Stomach (tissue), 9 donors: ENCODE data around the gene RAE1. TPM values are rescaled to one million over a fixed set of nuclear protein-coding genes. Genes with fewer than 3 reads are reported as not detected.

ENCODE experiments used
- DNase-seq, 2 donors: peaks; one replicate each; pipeline versions ENCODE4 v3.0.0 to v3.0.0-alpha.2; 2013 to 2019
- H3K27ac ChIP-seq, 5 donors: fragments of 200-600 bp in 4 of 5; sonication (generic) in 4 of 5; one replicate each; pipeline ENCODE4 v1.5.1; 2013 to 2019; ENCODE audit warnings: mild to moderate bottlenecking in 1 of 5, moderate library complexity in 1 of 5
- H3K27me3 ChIP-seq, 3 donors: fragments of 200-600 bp; sonication (generic); one replicate each; pipeline ENCODE4 v1.5.1; 2017 to 2019; ENCODE audit warnings: mixed run types in 1 of 3
- H3K36me3 ChIP-seq, 4 donors: fragments of 200-600 bp; sonication (generic); 1 replicate in 3 of 4; 2 replicates in 1 of 4; pipeline ENCODE4 v1.5.1; 2016 to 2019
- H3K4me1 ChIP-seq, 4 donors: fragments of 200-600 bp; sonication (generic); one replicate each; pipeline ENCODE4 v1.5.1; 2016 to 2019
- H3K4me3 ChIP-seq, 4 donors: fragments of 200-600 bp; sonication (generic) in 3 of 4; one replicate each; pipeline ENCODE4 v1.5.1; 2016 to 2019; ENCODE audit warnings: mild to moderate bottlenecking in 1 of 4
- H3K9me3 ChIP-seq, 4 donors: fragments of 200-600 bp; sonication (generic); one replicate each; pipeline ENCODE4 v1.5.1; 2016 to 2019
- EP300 ChIP-seq: sonication (generic); formaldehyde crosslinking; IDR thresholded peaks from one replicate; pipeline ENCODE4 v1.6.1; 2017; ENCODE audit warnings: antibody characterized with exemption
- POLR2A ChIP-seq, 4 donors: fragments of 450-650 bp; IDR thresholded peaks; one replicate each; pipeline ENCODE4 v1.6.1; 2016; ENCODE audit warnings: antibody characterized with exemption in 4 of 4, control low read depth in 2 of 4, mild to moderate bottlenecking in 1 of 4, moderate library complexity in 1 of 4
- POLR2AphosphoS5 ChIP-seq, 3 donors: sonication (generic); formaldehyde crosslinking; IDR thresholded peaks; one replicate each; pipeline ENCODE4 v1.6.1; 2016; ENCODE audit warnings: antibody characterized with exemption in 3 of 3
- WGBS, 5 donors: extraction: QIAGEN DNeasy Blood & Tissue Kit in 3 of 5; methylation state at CpG; one replicate each; pipeline versions ENCODE4 v1.1.5 to v1.1.7; 2013 to 2018; 5-methylcytosine and 5-hydroxymethylcytosine counted together
- intact Hi-C: fragments of 100-400 bp; cut with DNase I; formaldehyde crosslinking; loops from one replicate; pipeline ENCODE4 v1.15.1; 2023; ENCODE audit warnings: low total_unique reads
- polyA plus RNA-seq, 3 donors: library from polyadenylated mRNA; stranded (reverse); fragments of 200-250 nt; gene quantifications; one replicate each; pipeline ENCODE4 v1.2.3, GENCODE V29; 2013
- total RNA-seq, 5 donors: library from RNA; depleted of rRNA; stranded (reverse); fragments of >200 nt; gene quantifications; one replicate each; pipeline versions ENCODE4 v1.1.0 to v1.2.3, GENCODE V29; 2014 to 2016
- TF ChIP-seq, protein P1 (sequence below), 7 experiments: fragments of 450-650 bp in 4 of 7; fragments of 200-600 bp in 3 of 7; sonication (generic) in 3 of 7; IDR thresholded peaks; one replicate each; pipeline ENCODE4 v1.5.1; 2016 to 2019; ENCODE audit warnings: antibody characterized with exemption in 7 of 7, control low read depth in 2 of 7, mild to moderate bottlenecking in 1 of 7
- donor health status: healthy with polysubstance abuse.
- donor health status: Bipolar disorder and iron deficiency.
- donor health status: healthy.

Gene RAE1
- total and polyA plus RNA-seq, 8 donors: 6.4 to 65.6 (median 15.2) TPM

DNA sequence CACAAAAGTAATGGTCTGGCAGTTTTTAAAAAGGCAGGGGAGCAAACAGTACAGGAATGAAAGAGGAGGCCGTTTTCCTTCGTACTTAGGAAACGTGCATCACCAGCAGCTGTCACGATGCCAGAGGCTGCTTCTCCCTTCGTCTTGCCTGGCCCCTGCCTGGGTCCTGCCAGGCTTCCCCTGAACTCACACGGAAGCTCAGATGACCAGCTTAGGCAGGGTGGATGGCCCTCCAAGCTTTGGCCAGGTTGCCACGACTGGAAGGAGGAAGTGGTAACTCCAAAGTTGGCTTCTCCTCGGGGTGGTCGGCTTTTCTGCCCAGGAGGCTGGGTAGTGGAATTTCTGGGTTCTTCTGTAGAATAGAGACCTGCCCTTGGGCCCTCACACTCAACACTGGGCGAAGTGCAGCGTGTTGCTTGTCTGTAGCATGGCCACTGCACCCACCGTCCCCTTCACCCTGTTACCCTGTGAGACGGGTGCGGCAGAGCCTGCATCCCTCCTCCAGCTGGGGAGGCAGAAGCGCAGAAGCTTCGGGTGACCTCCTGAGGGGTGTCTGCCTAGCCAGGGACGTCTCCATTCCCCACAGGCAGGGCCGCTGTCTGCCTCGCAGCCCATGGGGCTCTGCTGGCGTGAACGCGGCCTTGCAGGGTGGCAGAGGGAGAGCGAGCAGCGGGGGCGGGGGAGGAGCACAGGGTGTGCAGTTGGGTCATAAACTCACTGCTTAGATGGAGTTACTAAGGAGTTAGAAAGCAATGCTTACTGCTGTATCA is 21.7 kb downstream of the RAE1 start:
- TF ChIP-seq, protein P1, sequence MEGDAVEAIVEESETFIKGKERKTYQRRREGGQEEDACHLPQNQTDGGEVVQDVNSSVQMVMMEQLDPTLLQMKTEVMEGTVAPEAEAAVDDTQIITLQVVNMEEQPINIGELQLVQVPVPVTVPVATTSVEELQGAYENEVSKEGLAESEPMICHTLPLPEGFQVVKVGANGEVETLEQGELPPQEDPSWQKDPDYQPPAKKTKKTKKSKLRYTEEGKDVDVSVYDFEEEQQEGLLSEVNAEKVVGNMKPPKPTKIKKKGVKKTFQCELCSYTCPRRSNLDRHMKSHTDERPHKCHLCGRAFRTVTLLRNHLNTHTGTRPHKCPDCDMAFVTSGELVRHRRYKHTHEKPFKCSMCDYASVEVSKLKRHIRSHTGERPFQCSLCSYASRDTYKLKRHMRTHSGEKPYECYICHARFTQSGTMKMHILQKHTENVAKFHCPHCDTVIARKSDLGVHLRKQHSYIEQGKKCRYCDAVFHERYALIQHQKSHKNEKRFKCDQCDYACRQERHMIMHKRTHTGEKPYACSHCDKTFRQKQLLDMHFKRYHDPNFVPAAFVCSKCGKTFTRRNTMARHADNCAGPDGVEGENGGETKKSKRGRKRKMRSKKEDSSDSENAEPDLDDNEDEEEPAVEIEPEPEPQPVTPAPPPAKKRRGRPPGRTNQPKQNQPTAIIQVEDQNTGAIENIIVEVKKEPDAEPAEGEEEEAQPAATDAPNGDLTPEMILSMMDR (IDR thresholded peaks at IDR 0.05): no peak
- no peak for TF ChIP-seq EP300
- TF ChIP-seq POLR2A (IDR thresholded peaks at IDR 0.05): no peak
- TF ChIP-seq POLR2AphosphoS5 (IDR thresholded peaks at IDR 0.05): no peak
- H3K4me1 ChIP-seq: peaks cover 0 to 7% (median 0%) of the 10 kb centered on the region in 4 donors
- H3K27me3 ChIP-seq: no peaks in the 10 kb centered on the region
- WGBS, 5 donors: 83 to 92% (median 90%) methylated on average over 17 to 25 of the region's 25 CpGs
- no peaks in the 10 kb centered on the region for H3K9me3 ChIP-seq
- no peak overlapping the region for H3K27ac ChIP-seq
- H3K4me3 ChIP-seq: no peak overlapping the region
- DNase-seq: no peak
- H3K36me3 ChIP-seq: peaks cover 87 to 100% (median 100%) of the 10 kb centered on the region in 4 donors
- intact Hi-C loops: no loop called here

DNA sequence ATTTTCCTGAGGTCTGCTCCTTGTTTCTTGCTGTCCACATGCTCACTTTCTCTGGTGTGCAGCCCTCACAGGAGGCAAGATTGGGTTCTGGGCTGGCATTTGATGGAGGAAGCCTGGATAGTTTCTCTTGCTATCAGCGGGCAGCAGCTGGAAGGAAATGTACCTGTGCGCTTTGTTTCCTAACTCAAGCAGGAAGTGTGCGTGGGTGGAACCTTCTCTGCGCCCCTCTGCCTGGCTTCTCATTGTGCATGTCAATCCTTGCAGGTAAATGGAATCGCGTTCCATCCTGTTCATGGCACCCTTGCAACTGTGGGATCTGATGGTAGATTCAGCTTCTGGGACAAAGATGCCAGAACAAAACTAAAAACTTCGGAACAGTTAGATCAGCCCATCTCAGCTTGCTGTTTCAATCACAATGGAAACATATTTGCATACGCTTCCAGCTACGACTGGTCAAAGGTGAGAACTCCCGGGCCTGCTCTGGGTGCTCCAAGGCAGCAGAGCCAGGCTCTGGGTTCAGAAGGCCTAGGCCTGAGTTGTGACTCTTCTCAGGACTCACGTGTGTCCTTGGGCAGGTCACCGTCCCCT is 23.4 kb downstream of the RAE1 start:
- peaks cover 79 to 100% (median 100%) of the 10 kb centered on the region in 4 donors for H3K36me3 ChIP-seq
- intact Hi-C loops: no loop called here
- no peaks in the 10 kb centered on the region for H3K9me3 ChIP-seq
- H3K27me3 ChIP-seq: no peaks in the 10 kb centered on the region
- WGBS, 5 donors: 79 to 88% (median 81%) methylated on average over 11 to 12 of the region's 12 CpGs
- no peak for DNase-seq
- peak overlapping the region in 3 of 5 donors; percentile 20 to 70 (median 62) for H3K27ac ChIP-seq
- peaks cover 0 to 7% (median 0%) of the 10 kb centered on the region in 4 donors for H3K4me1 ChIP-seq
- TF ChIP-seq EP300 (no peak), POLR2A (IDR thresholded peaks at IDR 0.05) (no peak), POLR2AphosphoS5 (IDR thresholded peaks at IDR 0.05) (no peak)
- TF ChIP-seq, protein P1 (IDR thresholded peaks at IDR 0.05): no peak
- H3K4me3 ChIP-seq: peak overlapping the region in 1 of 4 donors; percentile 26

DNA sequence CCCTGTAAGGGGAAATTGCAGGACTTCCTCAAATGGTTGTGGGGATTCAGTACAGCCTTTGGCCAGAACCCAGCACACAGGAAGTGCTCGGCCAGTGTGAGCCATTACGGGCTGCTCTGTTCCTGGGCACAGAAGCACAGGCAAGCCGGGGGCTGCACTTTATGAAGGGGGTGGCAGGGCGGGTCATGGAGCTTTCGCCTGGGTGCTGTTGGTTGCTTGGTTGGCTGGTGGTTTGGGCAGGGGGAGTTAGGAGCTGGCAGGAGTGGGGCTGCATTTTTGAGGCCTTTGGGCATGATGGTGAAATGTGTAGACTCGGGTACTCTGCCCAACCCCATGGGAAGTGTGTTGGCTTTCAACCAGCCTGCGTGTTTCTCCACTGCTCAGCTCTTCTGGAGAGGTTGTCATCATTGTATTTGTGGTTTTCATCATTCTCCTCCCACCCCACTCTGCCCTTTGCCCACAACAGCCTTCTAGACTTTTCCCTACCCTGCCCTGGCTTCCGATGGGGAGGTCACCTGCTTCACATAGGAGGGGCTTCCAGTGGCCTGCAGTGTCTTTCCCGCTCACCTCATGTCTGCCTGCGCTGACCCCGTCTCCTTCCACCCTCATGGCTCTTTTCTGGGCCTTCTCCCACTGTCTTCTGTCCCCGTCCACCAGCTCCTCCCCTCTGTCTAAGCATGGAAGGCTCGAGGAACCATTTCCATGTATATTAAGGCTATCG is 24.0 kb downstream of the RAE1 start:
- peaks cover 73 to 100% (median 100%) of the 10 kb centered on the region in 4 donors for H3K36me3 ChIP-seq
- H3K4me3 ChIP-seq: peak overlapping the region in 1 of 4 donors; percentile 26
- 77 to 87% (median 81%) methylated on average over 14 of the region's 14 CpGs for WGBS, 5 donors
- peaks cover 0 to 7% (median 0%) of the 10 kb centered on the region in 4 donors for H3K4me1 ChIP-seq
- no peaks in the 10 kb centered on the region for H3K27me3 ChIP-seq
- H3K27ac ChIP-seq: peak overlapping the region in 4 of 5 donors; percentile 26 to 70 (median 50)
- intact Hi-C loops: no loop called here
- DNase-seq: no peak
- TF ChIP-seq POLR2AphosphoS5 (IDR thresholded peaks at IDR 0.05) (peak in 2 of 3 donors; percentile 7 to 16), EP300 (no peak)
- no peaks in the 10 kb centered on the region for H3K9me3 ChIP-seq

DNA sequence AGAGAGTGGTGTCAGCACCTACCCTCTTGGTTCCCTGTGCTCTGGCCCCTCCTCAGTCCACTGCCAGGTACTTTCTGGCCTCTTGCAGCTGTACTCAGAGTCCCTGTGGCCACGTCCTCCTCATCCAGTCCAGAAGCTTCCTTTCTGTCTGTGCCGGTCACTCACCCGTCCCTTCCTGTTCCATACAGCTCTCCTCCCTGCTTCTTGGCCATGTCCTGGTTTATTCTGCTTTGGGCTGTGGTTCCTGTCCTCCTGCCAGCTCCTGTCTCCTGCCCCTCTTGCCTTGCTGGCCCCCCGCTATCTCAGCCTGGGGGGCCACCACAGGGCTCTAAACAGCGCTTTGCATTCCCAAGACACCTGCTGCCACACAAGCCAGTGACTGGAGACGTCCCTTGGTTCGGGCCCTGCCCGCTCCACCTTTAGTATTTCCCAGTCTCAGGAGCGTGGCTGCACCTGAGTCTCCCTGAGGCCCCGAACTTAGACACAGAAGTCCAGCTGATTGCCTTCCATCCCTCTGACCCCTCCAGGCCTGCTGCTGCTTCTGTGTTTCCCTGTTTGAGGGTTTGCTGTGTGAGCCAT is 24.7 kb downstream of the RAE1 start:
- Histone ChIP-seq H3K4me3 (peak overlapping the region in 1 of 4 donors; percentile 26), H3K4me1 (peaks cover 0 to 7% (median 0%) of the 10 kb centered on the region in 4 donors), H3K27ac (peak overlapping the region in 3 of 5 donors; percentile 37 to 70 (median 62)), H3K36me3 (peaks cover 66 to 100% (median 100%) of the 10 kb centered on the region in 4 donors), H3K27me3 (no peaks in the 10 kb centered on the region), H3K9me3 (no peaks in the 10 kb centered on the region)
- no peak for TF ChIP-seq POLR2A (IDR thresholded peaks at IDR 0.05)
- no peak for TF ChIP-seq EP300
- no peak for TF ChIP-seq POLR2AphosphoS5 (IDR thresholded peaks at IDR 0.05)
- TF ChIP-seq, protein P1 (IDR thresholded peaks at IDR 0.05): no peak
- no peak for DNase-seq
- WGBS, 5 donors: 84 to 93% (median 90%) methylated on average over 9 to 10 of the region's 10 CpGs
- intact Hi-C loops: no loop called here
